Measurements from ENCODE around the gene SDC4.

DNA sequence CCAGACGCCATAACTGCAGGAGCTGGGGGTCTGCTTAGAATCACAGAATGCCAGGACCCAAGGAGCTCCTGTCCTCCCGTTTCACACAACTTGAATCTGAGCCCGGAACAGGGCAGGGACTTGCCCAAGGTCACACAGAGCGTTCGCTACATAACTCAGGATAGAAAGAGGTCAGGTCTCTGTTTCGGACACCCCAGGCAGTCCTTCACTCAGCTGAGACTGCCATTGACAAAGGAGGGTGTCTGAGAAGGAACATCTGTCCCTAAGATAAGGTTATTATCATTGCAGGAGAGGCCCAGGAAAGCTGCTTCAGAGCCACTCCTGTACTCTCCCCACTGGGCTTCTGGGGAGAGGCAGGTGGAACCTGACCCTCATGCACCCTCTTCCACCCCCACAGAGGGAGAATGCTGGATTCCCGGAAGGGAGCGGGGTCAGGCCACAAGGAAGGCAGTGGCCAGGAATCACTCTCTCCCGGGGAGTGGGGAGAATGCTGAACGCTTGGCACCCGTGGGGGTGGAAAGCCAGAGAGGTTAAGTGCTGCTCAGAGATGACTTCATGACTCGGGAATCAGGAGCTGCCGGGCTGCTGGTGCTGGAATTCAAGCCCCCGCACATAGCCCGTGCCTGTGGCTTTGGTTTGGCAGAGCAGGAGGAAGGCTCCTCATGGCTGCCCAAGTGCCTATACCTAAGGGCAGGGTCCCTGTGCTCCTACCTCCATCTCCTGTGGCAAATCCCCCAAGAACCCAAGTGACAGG is 10.7 kb downstream of the SDC4 start:
- TF ChIP-seq, protein P1, sequence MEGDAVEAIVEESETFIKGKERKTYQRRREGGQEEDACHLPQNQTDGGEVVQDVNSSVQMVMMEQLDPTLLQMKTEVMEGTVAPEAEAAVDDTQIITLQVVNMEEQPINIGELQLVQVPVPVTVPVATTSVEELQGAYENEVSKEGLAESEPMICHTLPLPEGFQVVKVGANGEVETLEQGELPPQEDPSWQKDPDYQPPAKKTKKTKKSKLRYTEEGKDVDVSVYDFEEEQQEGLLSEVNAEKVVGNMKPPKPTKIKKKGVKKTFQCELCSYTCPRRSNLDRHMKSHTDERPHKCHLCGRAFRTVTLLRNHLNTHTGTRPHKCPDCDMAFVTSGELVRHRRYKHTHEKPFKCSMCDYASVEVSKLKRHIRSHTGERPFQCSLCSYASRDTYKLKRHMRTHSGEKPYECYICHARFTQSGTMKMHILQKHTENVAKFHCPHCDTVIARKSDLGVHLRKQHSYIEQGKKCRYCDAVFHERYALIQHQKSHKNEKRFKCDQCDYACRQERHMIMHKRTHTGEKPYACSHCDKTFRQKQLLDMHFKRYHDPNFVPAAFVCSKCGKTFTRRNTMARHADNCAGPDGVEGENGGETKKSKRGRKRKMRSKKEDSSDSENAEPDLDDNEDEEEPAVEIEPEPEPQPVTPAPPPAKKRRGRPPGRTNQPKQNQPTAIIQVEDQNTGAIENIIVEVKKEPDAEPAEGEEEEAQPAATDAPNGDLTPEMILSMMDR (IDR thresholded peaks at IDR 0.05): no peak
- peak; percentile 23 to 69 (median 65) for TF ChIP-seq POLR2A (IDR thresholded peaks at IDR 0.05)
